Right lobe of liver (tissue), 6 donors: ENCODE results near the gene ATP2A1. TPM values are rescaled to one million over a fixed set of nuclear protein-coding genes. Genes with fewer than 3 reads are reported as not detected.
"Not testable (repeated sequence)": the region's sequence is repeated elsewhere in the genome, so short reads cannot be mapped to it uniquely, and the experiment has no call there.

Experiments used
- ATAC-seq, 4 donors: fragments of 200-7000 bp; cut with Tn5 transposase; one replicate each; pipeline ENCODE4 v1.9.1; 2020; ENCODE audit warnings: mild to moderate bottlenecking in 4 of 4, moderate library complexity in 4 of 4
- DNase-seq, 3 donors: peaks; one replicate each; pipeline ENCODE4 v3.0.0-alpha.2; 2020
- H3K27ac ChIP-seq, 3 donors: fragments of 200-600 bp; one replicate each; pipeline ENCODE4 v1.8.0; 2022
- H3K27me3 ChIP-seq, 2 donors: fragments of 200-600 bp; one replicate each; pipeline ENCODE4 v1.8.0; 2022
- H3K36me3 ChIP-seq, 4 donors: fragments of 200-600 bp; sonication (generic) in 1 of 4; one replicate each; pipeline versions ENCODE4 v1.5.1 to v1.8.0; 2017 to 2022; ENCODE audit warnings: control low read depth in 1 of 4
- H3K4me1 ChIP-seq, 4 donors: fragments of 200-600 bp; sonication (generic) in 1 of 4; one replicate each; pipeline versions ENCODE4 v1.5.1 to v1.8.0; 2017 to 2022; ENCODE audit warnings: control low read depth in 1 of 4
- H3K4me3 ChIP-seq, 3 donors: fragments of 200-600 bp; one replicate each; pipeline ENCODE4 v1.8.0; 2022
- H3K9me3 ChIP-seq, 4 donors: fragments of 200-600 bp; sonication (generic) in 1 of 4; one replicate each; pipeline versions ENCODE4 v1.5.1 to v1.8.0; 2017 to 2022; ENCODE audit warnings: control low read depth in 1 of 4
- POLR2A ChIP-seq: fragments of 450-650 bp; IDR thresholded peaks from one replicate; pipeline ENCODE4 v1.6.1; 2017; ENCODE audit warnings: antibody characterized with exemption, mild to moderate bottlenecking
- WGBS: methylation state at CpG from one replicate; pipeline ENCODE4 v1.1.6; 2018; ENCODE audit warnings: low coverage, low lambda C conversion rate; ENCODE audit not compliant: insufficient coverage; ENCODE audit errors: missing lambda C conversion rate; 5-methylcytosine and 5-hydroxymethylcytosine counted together
- intact Hi-C, 2 donors: fragments of 100-400 bp; cut with DNase I; formaldehyde crosslinking; loops; one replicate each; pipeline versions ENCODE4 v1.11.2 to v1.14.1; 2022
- total RNA-seq, 6 experiments: library from RNA; depleted of rRNA in 2 of 6; stranded (reverse); fragments of >200 nt in 2 of 6; fragmentation: NEBNext Ultra II Directional in 3 of 6; extraction: Animal tissue kit (Norgen Biotek cat#: 25700) in 3 of 6; gene quantifications; one replicate each; pipeline versions ENCODE4 v1.1.0 to v1.2.4, GENCODE V29; 2016 to 2023
- TF ChIP-seq, protein P1 (sequence below), 4 donors: fragments of 200-600 bp in 3 of 4; fragments of 450-650 bp in 1 of 4; IDR thresholded peaks; one replicate each; pipeline versions ENCODE4 v1.5.1 to v1.8.0; 2016 to 2022; ENCODE audit warnings: antibody characterized with exemption in 4 of 4, mild to moderate bottlenecking in 2 of 4
- donor health status: DM: no; HTN: yes; CAD: no.
- donor health status: DM: no; HTN: no; CAD: no.
- donor health status: DM: no; HTN: no; CAD: no.
- donor health status: DM: no; HTN: yes; CAD: no.
- donor health status: DM: no; HTN: yes; CAD: no.

Gene ATP2A1
- total RNA-seq, 6 experiments from 2014 or later, result 0.42 to 3.6 (median 0.77) TPM

DNA sequence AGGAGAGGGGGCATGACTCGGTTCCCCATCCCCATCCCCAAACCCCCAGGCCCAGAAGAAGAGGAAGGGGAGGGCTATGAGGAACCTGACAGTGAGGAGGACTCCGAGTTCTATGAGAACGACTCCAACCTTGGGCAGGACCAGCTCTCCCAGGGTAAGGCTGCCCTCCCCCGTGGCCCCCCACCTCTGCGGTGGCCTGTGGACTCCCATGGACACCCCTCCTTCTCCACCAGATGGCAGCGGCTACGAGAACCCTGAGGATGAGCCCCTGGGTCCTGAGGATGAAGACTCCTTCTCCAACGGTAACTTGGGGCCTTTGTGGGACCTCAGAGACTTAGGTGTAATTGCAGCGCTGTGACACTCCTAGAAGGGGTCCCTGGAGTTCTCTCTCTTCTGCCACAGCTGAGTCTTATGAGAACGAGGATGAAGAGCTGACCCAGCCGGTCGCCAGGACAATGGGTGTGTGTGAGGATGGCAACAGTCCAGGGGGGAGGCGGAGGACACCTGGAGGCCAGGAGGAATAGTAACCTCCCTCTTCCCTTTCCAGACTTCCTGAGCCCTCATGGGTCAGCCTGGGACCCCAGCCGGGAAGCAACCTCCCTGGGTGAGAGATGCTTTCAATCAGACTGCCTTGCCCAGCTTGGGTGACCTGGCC is 59.1 kb downstream of the ATP2A1 start:
- no peak for TF ChIP-seq POLR2A
- TF ChIP-seq, protein P1, sequence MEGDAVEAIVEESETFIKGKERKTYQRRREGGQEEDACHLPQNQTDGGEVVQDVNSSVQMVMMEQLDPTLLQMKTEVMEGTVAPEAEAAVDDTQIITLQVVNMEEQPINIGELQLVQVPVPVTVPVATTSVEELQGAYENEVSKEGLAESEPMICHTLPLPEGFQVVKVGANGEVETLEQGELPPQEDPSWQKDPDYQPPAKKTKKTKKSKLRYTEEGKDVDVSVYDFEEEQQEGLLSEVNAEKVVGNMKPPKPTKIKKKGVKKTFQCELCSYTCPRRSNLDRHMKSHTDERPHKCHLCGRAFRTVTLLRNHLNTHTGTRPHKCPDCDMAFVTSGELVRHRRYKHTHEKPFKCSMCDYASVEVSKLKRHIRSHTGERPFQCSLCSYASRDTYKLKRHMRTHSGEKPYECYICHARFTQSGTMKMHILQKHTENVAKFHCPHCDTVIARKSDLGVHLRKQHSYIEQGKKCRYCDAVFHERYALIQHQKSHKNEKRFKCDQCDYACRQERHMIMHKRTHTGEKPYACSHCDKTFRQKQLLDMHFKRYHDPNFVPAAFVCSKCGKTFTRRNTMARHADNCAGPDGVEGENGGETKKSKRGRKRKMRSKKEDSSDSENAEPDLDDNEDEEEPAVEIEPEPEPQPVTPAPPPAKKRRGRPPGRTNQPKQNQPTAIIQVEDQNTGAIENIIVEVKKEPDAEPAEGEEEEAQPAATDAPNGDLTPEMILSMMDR (IDR thresholded peaks at IDR 0.05), result no peak
- Histone ChIP-seq H3K9me3 (no peaks in the 10 kb centered on the region), H3K36me3 (no peaks in the 10 kb centered on the region), H3K4me3 (no peak overlapping the region), H3K27ac (no peak overlapping the region), H3K27me3 (no peaks in the 10 kb centered on the region), H3K4me1 (no peaks in the 10 kb centered on the region)
- ATAC-seq (no peak), DNase-seq (no peak)
- intact Hi-C loops, result loop anchor here in 1 of 2 donors (10.0 kb wide), 1 partner anchor 123 kb away; no protein-coding TSS in a partner anchor
- WGBS, result 83% methylated on average over 4 of the region's 14 CpGs

DNA sequence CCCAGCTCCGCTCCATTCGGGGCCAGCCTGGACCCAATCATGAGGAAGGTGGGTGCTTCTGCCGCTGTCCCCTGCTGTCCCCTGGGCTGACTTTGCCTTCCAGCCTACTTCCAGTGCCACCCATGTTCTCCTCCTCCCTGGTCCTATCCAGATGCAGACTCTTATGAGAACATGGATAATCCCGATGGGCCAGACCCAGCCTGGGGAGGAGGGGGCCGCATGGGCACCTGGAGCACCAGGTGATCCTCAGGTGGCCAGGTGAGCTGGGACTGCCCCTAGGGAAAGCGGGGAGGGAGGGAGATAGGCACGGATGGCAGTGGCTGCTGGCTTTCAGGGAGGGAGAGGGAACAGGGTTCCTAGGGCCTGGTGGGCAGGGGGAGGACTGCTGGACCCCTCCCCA is 60.4 kb downstream of the ATP2A1 start:
- Histone ChIP-seq H3K27ac (no peak overlapping the region), H3K4me1 (no peaks in the 10 kb centered on the region), H3K27me3 (no peaks in the 10 kb centered on the region), H3K9me3 (no peaks in the 10 kb centered on the region), H3K36me3 (no peaks in the 10 kb centered on the region), H3K4me3 (no peak overlapping the region)
- intact Hi-C loops, result loop anchor here in 1 of 2 donors (10.0 kb wide), 1 partner anchor 124 kb away; no protein-coding TSS in a partner anchor
- DNase-seq, result no peak
- TF ChIP-seq, protein P1 (IDR thresholded peaks at IDR 0.05), result no peak
- TF ChIP-seq POLR2A, result no peak
- no peak for ATAC-seq
- WGBS, result 52% methylated on average over 5 of the region's 7 CpGs

DNA sequence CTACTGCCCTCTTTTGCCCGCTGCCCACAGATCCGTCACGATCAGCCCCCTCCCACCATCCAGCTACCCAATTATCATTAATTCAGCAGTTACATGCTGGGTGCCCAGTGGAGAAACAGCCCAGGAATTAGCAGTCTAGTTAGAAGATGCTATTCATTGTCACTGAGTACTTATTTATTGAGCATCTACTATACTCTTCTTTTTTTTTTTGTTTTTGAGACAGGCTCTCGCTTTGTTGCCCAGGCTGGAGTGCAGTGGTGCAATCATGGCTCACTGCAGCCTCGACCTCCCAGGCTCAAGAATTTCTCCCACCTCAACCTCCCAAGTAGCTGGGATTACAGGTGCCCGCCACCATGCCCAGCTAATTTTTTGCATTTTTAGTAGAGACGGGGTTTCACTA is 61.5 kb downstream of the ATP2A1 start:
- ATAC-seq, H3K4me3 ChIP-seq, H3K36me3 ChIP-seq, DNase-seq, H3K4me1 ChIP-seq, H3K9me3 ChIP-seq, H3K27me3 ChIP-seq, H3K27ac ChIP-seq: not testable (repeated sequence)
- intact Hi-C loops, result loop anchor here in 1 of 2 donors (10.0 kb wide), 1 partner anchor 125 kb away; no protein-coding TSS in a partner anchor
- 86% methylated on average over 6 of the region's 7 CpGs for WGBS

DNA sequence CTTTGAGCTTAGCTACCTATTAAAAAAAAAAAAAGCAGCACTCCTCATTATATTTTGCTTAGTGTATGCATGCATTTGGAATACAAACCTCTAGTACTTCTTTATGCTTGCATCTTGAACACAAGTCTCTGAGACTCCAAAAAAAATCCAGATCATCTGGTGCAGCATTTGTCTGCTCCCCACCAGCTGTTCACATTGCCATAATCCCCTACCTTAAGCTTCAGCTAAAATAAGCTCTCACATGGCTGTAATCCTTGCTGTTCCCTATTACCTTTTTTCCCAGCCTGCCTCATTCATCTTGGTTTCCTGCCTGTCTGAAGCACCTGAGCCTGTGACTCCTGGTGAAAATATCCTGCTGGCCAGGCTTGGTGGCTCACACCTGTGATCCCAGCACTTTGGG is 65.0 kb downstream of the ATP2A1 start:
- Histone ChIP-seq H3K36me3 (no peaks in the 10 kb centered on the region), H3K4me1 (peaks cover 0 to 6% (median 2%) of the 10 kb centered on the region in 4 donors), H3K9me3 (no peaks in the 10 kb centered on the region), H3K27me3 (no peaks in the 10 kb centered on the region), H3K4me3 (no peak overlapping the region), H3K27ac (no peak overlapping the region)
- TF ChIP-seq, protein P1 (IDR thresholded peaks at IDR 0.05), result no peak
- TF ChIP-seq POLR2A, result no peak
- intact Hi-C loops, result no loop called here
- DNase-seq (no peak), ATAC-seq (no peak)

DNA sequence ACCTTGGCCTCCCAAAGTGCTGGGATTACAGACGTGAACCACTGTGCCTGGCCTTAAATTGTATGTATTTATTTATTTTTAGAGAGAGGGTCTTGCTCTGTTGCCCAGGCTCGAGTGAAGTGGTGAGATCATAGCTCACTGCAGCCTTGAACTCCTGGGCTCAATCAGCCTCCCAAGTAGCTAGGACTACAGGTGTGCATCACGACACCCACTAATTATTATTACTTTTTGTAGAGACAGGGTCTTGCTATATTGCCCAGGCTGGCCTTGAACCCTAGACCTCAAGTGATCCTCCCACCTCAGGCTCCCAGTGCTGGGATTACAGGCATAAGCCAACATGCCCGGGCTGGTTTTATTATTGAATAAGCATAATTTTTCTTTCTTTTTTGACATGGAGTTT is 68.4 kb downstream of the ATP2A1 start:
- Histone ChIP-seq H3K36me3 (no peaks in the 10 kb centered on the region), H3K9me3 (no peaks in the 10 kb centered on the region), H3K27ac (no peak overlapping the region), H3K4me3 (no peak overlapping the region), H3K27me3 (no peaks in the 10 kb centered on the region), H3K4me1 (peaks cover 0 to 7% (median 2%) of the 10 kb centered on the region in 4 donors)
- intact Hi-C loops, result no loop called here
- no peak for DNase-seq
- TF ChIP-seq, protein P1 (IDR thresholded peaks at IDR 0.05), result no peak
- no peak for TF ChIP-seq POLR2A
- WGBS, result 69% methylated on average over 4 of the region's 4 CpGs
- no peak for ATAC-seq
